ENCODE results near the gene B3GAT3. TPM values are rescaled to one million over a fixed set of nuclear protein-coding genes. Genes with fewer than 3 reads are reported as not detected.

B3GAT3 gene
- total and polyA plus RNA-seq, 10 of the 15 experiments (the other 5 are each of a cell fraction or from before 2014, with no cell fraction given), result 0.31 to 52.7 (median 29.8) TPM

DNA sequence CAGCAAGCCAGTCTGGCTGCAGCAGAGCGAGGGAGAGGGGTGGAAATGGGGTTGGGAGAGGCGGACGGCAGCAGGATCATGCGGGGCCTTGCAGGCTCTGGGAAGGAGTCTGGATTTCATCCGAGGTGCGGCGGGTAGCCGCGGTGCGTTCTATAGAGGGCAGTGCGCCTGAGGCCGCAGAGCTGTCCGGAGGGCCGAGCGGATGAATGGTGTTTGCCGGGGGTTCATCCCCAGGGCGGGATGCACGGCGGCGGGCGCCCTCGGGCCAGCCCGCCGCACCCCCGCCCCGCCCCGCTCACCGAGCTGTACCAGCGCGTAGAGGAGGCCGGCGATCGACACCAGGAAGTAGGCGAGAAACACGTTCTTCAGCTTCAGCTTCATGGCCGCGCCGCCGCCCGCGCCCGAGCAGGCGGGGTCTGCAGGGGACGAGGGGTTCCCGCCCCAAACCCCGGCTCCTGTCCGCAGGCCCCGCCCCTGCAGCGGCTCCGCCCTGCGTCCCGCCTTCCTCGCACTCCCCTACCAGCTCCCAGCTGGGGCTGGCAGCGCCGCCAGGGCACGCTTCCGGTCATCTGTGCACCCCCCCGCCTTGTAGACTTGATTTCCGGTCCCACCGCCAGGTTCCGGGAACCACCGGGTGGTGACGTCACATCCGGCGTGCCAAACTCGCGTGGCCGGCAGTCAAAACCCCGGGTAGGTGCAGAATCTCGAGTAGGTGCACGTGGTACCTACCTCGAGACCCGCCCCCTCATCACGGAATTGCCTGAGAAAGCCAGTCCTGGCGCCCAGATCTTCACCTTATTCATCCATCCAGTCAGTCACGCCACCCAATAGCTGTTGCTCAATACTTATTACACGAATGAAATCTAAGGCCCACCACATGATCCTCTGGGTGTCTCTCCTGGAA is at the start of gene B3GAT3 (continued):
- TF ChIP-seq BCLAF1 (IDR thresholded peaks at IDR 0.05) (no peak), POLR2AphosphoS5 (IDR thresholded peaks at IDR 0.05; ENCODE audit: low read length) (peak; percentile 74; the same call in 1 of the 2 replicates), ZBTB11 (CRISPR knock-in tag; IDR thresholded peaks at IDR 0.05) (peak; percentile 74), KAT2A (conservative IDR thresholded peaks at IDR 0.05; ENCODE audit: control insufficient read depth, low read depth, low read length) (no peak), SIX5 (IDR thresholded peaks at IDR 0.05; ENCODE audit: low read depth, low read length, severe bottlenecking) (peak; percentile 20), USF2 (IDR thresholded peaks at IDR 0.05; ENCODE audit: borderline replicate concordance, low read depth, low read length) (peak; percentile 51), ASH2L (IDR thresholded peaks at IDR 0.05; ENCODE audit: borderline replicate concordance, low read depth) (no peak), MXI1 (IDR thresholded peaks at IDR 0.05; ENCODE audit: low read depth, low read length) (peak; percentile 99), CHD1 (IDR thresholded peaks at IDR 0.05; ENCODE audit: low read depth, low read length) (0 out of 2 replicates have a peak, but pooled peaks have one; percentile 6), NR2C2 (IDR thresholded peaks at IDR 0.05; ENCODE audit: borderline replicate concordance, control insufficient read depth, insufficient read length, low read depth) (no peak), SMAD5 (IDR thresholded peaks at IDR 0.05; ENCODE audit: low read depth) (no peak; the same call in 1 of the 2 replicates), BCL11A (IDR thresholded peaks at IDR 0.05; ENCODE audit: low read depth, low read length) (peak; percentile 26; the same call in 1 of the 2 replicates), ZSCAN29 (IDR thresholded peaks at IDR 0.05) (no peak), STAT3 (IDR thresholded peaks at IDR 0.05; ENCODE audit: low read depth, low read length) (no peak), NR2C1 (IDR thresholded peaks at IDR 0.05) (peak; percentile 63), CBX5 (IDR thresholded peaks at IDR 0.05; ENCODE audit: low read depth) (no peak; the same call in 1 of the 2 replicates), CHD2 (IDR thresholded peaks at IDR 0.05; ENCODE audit: borderline replicate concordance, low read depth, low read length) (peak; percentile 93)
- TF ChIP-seq, protein P1, sequence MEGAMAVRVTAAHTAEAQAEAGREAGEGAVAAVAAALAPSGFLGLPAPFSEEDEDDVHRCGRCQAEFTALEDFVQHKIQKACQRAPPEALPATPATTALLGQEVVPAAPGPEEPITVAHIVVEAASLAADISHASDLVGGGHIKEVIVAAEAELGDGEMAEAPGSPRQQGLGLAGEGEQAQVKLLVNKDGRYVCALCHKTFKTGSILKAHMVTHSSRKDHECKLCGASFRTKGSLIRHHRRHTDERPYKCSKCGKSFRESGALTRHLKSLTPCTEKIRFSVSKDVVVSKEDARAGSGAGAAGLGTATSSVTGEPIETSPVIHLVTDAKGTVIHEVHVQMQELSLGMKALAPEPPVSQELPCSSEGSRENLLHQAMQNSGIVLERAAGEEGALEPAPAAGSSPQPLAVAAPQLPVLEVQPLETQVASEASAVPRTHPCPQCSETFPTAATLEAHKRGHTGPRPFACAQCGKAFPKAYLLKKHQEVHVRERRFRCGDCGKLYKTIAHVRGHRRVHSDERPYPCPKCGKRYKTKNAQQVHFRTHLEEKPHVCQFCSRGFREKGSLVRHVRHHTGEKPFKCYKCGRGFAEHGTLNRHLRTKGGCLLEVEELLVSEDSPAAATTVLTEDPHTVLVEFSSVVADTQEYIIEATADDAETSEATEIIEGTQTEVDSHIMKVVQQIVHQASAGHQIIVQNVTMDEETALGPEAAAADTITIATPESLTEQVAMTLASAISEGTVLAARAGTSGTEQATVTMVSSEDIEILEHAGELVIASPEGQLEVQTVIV (IDR thresholded peaks at IDR 0.05; ENCODE audit: borderline replicate concordance, partially characterized antibody), result peak; percentile 80
- TF ChIP-seq, protein P2, sequence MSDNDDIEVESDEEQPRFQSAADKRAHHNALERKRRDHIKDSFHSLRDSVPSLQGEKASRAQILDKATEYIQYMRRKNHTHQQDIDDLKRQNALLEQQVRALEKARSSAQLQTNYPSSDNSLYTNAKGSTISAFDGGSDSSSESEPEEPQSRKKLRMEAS (IDR thresholded peaks at IDR 0.05; ENCODE audit: low read depth, low read length), result peak; percentile 99
